HS-27A (cell line): ENCODE measurements around the gene KRTAP23-1.

ENCODE experiments used
- DNase-seq: peaks from one replicate; pipeline ENCODE4 v3.0.0-alpha.2; 2012; ENCODE audit warnings: low read depth, missing footprints

Gene KRTAP23-1

DNA sequence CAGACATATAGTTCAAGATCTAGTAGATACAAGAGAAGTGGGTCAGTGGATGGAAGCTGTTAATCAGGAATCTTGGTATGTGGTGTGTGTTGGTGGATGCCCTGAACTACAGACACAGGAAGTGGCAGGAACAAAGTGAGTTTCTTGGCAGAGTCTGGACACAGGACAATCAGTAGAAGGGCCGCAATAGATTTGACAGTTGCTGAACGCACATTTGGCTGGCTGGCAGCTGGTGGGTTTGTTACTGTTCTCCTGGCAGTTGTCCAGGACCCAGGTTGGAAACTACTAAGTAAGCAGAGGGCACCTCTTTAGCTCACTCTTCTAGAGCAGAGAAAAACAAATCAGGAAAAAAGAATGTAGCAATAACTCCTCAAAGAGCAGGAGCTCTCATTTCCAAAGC, 41.5 kb downstream of the KRTAP23-1 start:
- no peak for DNase-seq

DNA sequence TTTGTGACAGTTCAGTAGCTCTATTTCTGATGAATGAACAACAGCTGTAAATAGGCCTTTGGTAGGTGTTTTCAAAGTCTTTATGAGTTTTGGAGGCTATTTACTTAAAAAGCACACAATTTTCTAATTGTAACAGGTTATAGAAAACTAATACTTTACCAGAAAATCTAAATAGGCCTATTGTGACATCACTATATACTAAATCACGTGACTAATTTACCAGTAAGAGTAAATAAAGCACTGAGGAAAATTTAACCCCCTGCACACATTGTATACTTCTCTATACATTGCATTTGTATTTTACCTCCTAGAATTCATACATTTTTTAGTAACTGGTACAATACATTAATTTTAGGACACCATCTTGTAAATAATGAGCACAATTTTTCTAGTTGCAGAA, 43.3 kb downstream of the KRTAP23-1 start:
- no peak for DNase-seq
